B cell (primary cell): ENCODE data around the gene SRY. TPM values are rescaled to one million over a fixed set of nuclear protein-coding genes. Genes with fewer than 3 reads are reported as not detected.
"Not testable (repeated sequence)": the region's sequence is repeated elsewhere in the genome, so short reads cannot be mapped to it uniquely, and the experiment has no call there.

Experiments used
- ATAC-seq: fragments of 200-7000 bp; cut with Tn5 transposase; one replicate; pipeline ENCODE4 v1.10.0; 2021; ENCODE audit warnings: low read depth, mild to moderate bottlenecking, moderate number of reproducible peaks, moderate library complexity
- CTCF ChIA-PET: fragments of 350-600 bp; sonication (Branson Sonifier 250); formaldehyde crosslinking; loops from one replicate; lab custom pipeline; 2021; ENCODE audit warnings: antibody characterized with exemption, inconsistent platforms; lab: Charles Lee
- POLR2A ChIA-PET: fragments of 350-600 bp; sonication (Branson Sonifier 250); formaldehyde crosslinking; loops from one replicate; lab custom pipeline; 2021; ENCODE audit warnings: antibody characterized with exemption; lab: Charles Lee
- DNase-seq: peaks from one replicate; pipeline ENCODE4 v3.0.0; 2013
- H2AFZ ChIP-seq: 2 replicates; pipeline ENCODE4 v1.6.1; 2012; ENCODE audit warnings: mild to moderate bottlenecking, low read depth, low read length; ENCODE audit not compliant: insufficient read depth, poor library complexity, severe bottlenecking
- H3K27ac ChIP-seq, 2 donors: 1 replicate in 1 of 2; 2 replicates in 1 of 2; pipeline ENCODE4 v1.5.1; 2012 to 2013; ENCODE audit warnings: low read length in 2 of 2, mild to moderate bottlenecking in 2 of 2, moderate library complexity in 1 of 2
- H3K27me3 ChIP-seq, 4 experiments: fragments of 200-600 bp in 1 of 4; sonication (generic) in 1 of 4; replicated peaks in 1 of 4; 1 replicate in 2 of 4; 2 replicates in 2 of 4; pipeline versions ENCODE4 v1.6.1 to v1.7.0; 2013 to 2016; ENCODE audit warnings: low read length in 3 of 4, mild to moderate bottlenecking in 2 of 4, mixed read lengths in 1 of 4, moderate library complexity in 1 of 4; ENCODE audit not compliant: insufficient read depth in 4 of 4, control insufficient read depth in 3 of 4; ENCODE audit errors: control extremely low read depth in 1 of 4
- H3K36me3 ChIP-seq, 2 experiments: replicated peaks in 1 of 2; 1 replicate in 1 of 2; 2 replicates in 1 of 2; pipeline versions ENCODE4 v1.6.1 to v1.7.1; 2013; ENCODE audit warnings: low read length in 1 of 2; ENCODE audit not compliant: insufficient read depth in 2 of 2, control insufficient read depth in 1 of 2; ENCODE audit errors: control extremely low read depth in 1 of 2, extremely low read depth in 1 of 2
- H3K4me1 ChIP-seq, 2 donors: fragments of 200-600 bp in 1 of 2; sonication (generic) in 1 of 2; 1 replicate in 1 of 2; 2 replicates in 1 of 2; pipeline versions ENCODE4 v1.5.1 to v1.6.1; 2013 to 2017; ENCODE audit warnings: low read length in 2 of 2; ENCODE audit not compliant: control insufficient read depth in 2 of 2, insufficient read depth in 2 of 2
- H3K4me2 ChIP-seq: replicated peaks from 2 replicates; pipeline ENCODE3; 2012; ENCODE audit warnings: mild to moderate bottlenecking, low read depth, low read length; ENCODE audit not compliant: poor library complexity, severe bottlenecking
- H3K4me3 ChIP-seq, 5 experiments: fragments of 200-600 bp in 1 of 5; sonication (generic) in 1 of 5; 1 replicate in 3 of 5; 2 replicates in 2 of 5; pipeline versions ENCODE4 v1.5.1 to v1.7.0; 2011 to 2016; ENCODE audit warnings: low read length in 4 of 5, mild to moderate bottlenecking in 4 of 5, low read depth in 2 of 5, control low read depth in 1 of 5, moderate library complexity in 1 of 5; ENCODE audit not compliant: insufficient read depth in 1 of 5; ENCODE audit errors: control extremely low read depth in 1 of 5, extremely low read depth in 1 of 5
- H3K79me2 ChIP-seq: fragments of 200-600 bp; sonication (generic); one replicate; pipeline ENCODE4 v1.6.0; 2016; ENCODE audit warnings: low read length; ENCODE audit not compliant: control insufficient read depth, insufficient read depth
- H3K9ac ChIP-seq: fragments of 200-600 bp; sonication (generic); 2 replicates; pipeline ENCODE4 v1.6.1; 2017; ENCODE audit warnings: mild to moderate bottlenecking, low read length, moderate library complexity
- H3K9me3 ChIP-seq, 3 donors: one replicate each; pipeline versions ENCODE4 v1.6.1 to v1.7.1; 2013; ENCODE audit warnings: low read length in 2 of 3; ENCODE audit not compliant: control insufficient read depth in 2 of 3, insufficient read depth in 1 of 3; ENCODE audit errors: control extremely low read depth in 1 of 3
- H4K20me1 ChIP-seq: 2 replicates; pipeline ENCODE4 v1.6.0; 2012; ENCODE audit warnings: mild to moderate bottlenecking, low read length; ENCODE audit not compliant: insufficient read depth, control insufficient read depth, poor library complexity, severe bottlenecking
- H3K27ac Mint-ChIP-seq: one replicate; pipeline ENCODE4 v1.8.0; 2021; ENCODE audit warnings: mixed read lengths
- H3K27me3 Mint-ChIP-seq: one replicate; pipeline ENCODE4 v1.8.0; 2021; ENCODE audit warnings: mixed read lengths
- H3K4me1 Mint-ChIP-seq: one replicate; pipeline ENCODE4 v1.8.0; 2021; ENCODE audit warnings: mixed read lengths
- H3K4me3 Mint-ChIP-seq: one replicate; pipeline ENCODE4 v1.8.0; 2021; ENCODE audit warnings: mixed read lengths
- H3K9me3 Mint-ChIP-seq: one replicate; pipeline ENCODE4 v1.8.0; 2022; ENCODE audit warnings: mixed read lengths; ENCODE audit not compliant: insufficient read depth
- CTCF ChIP-seq: fragments of 200-600 bp; IDR thresholded peaks from one replicate; pipeline ENCODE4 v1.8.0; 2022; ENCODE audit warnings: antibody characterized with exemption, mild to moderate bottlenecking
- EZH2 ChIP-seq: IDR thresholded peaks from 2 replicates; pipeline ENCODE4 v1.6.1; 2012; ENCODE audit warnings: borderline replicate concordance, low read depth, mild to moderate bottlenecking, moderate library complexity, low read length; ENCODE audit not compliant: insufficient read depth, poor library complexity, severe bottlenecking
- WGBS: methylation state at CpG from one replicate; pipeline ENCODE4 v1.1.5; 2013; ENCODE audit warnings: missing lambda C conversion rate; ENCODE audit not compliant: insufficient coverage; 5-methylcytosine and 5-hydroxymethylcytosine counted together
- intact Hi-C: fragments of 100-400 bp; cut with micrococcal nuclease; formaldehyde crosslinking; loops from one replicate; pipeline ENCODE4 v1.10.0; 2022
- polyA plus RNA-seq: library from polyadenylated mRNA; depleted of rRNA; stranded (reverse); fragments of >200 nt; gene quantifications from 2 replicates; pipeline ENCODE4 v1.2.3, GENCODE V29; 2012
- total RNA-seq, 2 donors: library from RNA; stranded (reverse); fragments of 120-200 nt in 1 of 2; gene quantifications; 1 replicate in 1 of 2; 2 replicates in 1 of 2; pipeline versions ENCODE4 v1.2.3 to v1.2.4, GENCODE V29; 2013 to 2022

The SRY gene
- total and polyA plus RNA-seq, 2 donors (not counting 1 experiment from before 2014, with no cell fraction given), result not detected

- DNase-seq (no peak), ATAC-seq (no peak)
- no peaks in the 10 kb centered on the region for H3K4me1 ChIP-seq
- no peak overlapping the region for H3K9ac ChIP-seq
- ChIA-PET POLR2A (no interaction called here), CTCF (no interaction called here)
- H3K27ac ChIP-seq, result no peak overlapping the region
- H3K4me2 ChIP-seq, result no peak overlapping the region
- peaks cover 0 to 6% (median under 1%) of the 10 kb centered on the region in 4 experiments for H3K27me3 ChIP-seq
- H3K4me1 Mint-ChIP-seq, result no peaks in the 10 kb centered on the region
- no peaks in the 10 kb centered on the region for H3K36me3 ChIP-seq
- peaks cover 31% of the 10 kb centered on the region for H3K27me3 Mint-ChIP-seq
- no peak overlapping the region for H3K4me3 ChIP-seq
- no peaks in the 10 kb centered on the region for H3K9me3 ChIP-seq
- no peaks in the 10 kb centered on the region for H3K9me3 Mint-ChIP-seq
- H3K79me2 ChIP-seq, result no peaks in the 10 kb centered on the region
- no CpG with 5 or more reads among the region's 3 CpGs for WGBS
- TF ChIP-seq EZH2 (no peak), CTCF (no peak)
- no peak overlapping the region for H3K27ac Mint-ChIP-seq
- intact Hi-C loops, result no loop called here
- H4K20me1 ChIP-seq, result no peaks in the 10 kb centered on the region
- no peak overlapping the region for H2AFZ ChIP-seq
- no peak overlapping the region for H3K4me3 Mint-ChIP-seq
Observed at GRCh38 chrY:2824471-2824870, 37.0 kb upstream of the SRY start.

GRCh38 chrY:2817146-2817896, 29.8 kb upstream of the SRY start:
- H4K20me1 ChIP-seq, H3K27me3 ChIP-seq, H3K79me2 ChIP-seq, H3K27ac ChIP-seq, H3K36me3 ChIP-seq, POLR2A ChIA-PET, H3K4me2 ChIP-seq, H3K4me3 ChIP-seq, CTCF ChIA-PET, H3K27ac Mint-ChIP-seq, H2AFZ ChIP-seq, H3K9me3 Mint-ChIP-seq, H3K9me3 ChIP-seq, DNase-seq, H3K4me3 Mint-ChIP-seq, H3K9ac ChIP-seq, intact Hi-C loops, H3K4me1 ChIP-seq, H3K4me1 Mint-ChIP-seq, ATAC-seq: not testable (repeated sequence)
- H3K27me3 Mint-ChIP-seq, result peaks cover 32% of the 10 kb centered on the region
- no CpG with 5 or more reads among the region's 10 CpGs for WGBS
